ENCODE measurements around the gene HGFAC. TPM values are rescaled to one million over a fixed set of nuclear protein-coding genes. Genes with fewer than 3 reads are reported as not detected.

The HGFAC gene
- total RNA-seq, 1 donor from 2014 or later = not detected

DNA sequence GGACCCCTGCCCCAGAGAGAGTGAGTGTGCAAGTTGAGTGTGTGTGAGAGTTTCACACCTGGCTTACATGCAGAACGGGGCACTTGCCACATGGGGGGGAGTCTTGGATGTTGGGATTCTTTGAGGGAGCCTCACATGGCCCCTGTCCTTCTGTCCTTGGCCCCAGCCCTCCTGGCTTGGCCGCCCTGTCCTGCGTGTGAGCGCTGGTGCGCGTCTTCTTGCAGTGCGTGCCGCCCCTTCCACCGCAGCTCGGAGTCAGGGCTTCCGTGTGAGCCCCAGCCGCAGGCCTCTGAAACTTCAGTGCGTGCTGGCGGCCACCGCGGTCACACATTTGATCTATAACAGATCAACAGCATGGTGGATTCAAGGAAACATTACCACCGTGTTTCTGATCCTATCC is 30.1 kb upstream of the HGFAC start:
- TF ChIP-seq, protein P1, sequence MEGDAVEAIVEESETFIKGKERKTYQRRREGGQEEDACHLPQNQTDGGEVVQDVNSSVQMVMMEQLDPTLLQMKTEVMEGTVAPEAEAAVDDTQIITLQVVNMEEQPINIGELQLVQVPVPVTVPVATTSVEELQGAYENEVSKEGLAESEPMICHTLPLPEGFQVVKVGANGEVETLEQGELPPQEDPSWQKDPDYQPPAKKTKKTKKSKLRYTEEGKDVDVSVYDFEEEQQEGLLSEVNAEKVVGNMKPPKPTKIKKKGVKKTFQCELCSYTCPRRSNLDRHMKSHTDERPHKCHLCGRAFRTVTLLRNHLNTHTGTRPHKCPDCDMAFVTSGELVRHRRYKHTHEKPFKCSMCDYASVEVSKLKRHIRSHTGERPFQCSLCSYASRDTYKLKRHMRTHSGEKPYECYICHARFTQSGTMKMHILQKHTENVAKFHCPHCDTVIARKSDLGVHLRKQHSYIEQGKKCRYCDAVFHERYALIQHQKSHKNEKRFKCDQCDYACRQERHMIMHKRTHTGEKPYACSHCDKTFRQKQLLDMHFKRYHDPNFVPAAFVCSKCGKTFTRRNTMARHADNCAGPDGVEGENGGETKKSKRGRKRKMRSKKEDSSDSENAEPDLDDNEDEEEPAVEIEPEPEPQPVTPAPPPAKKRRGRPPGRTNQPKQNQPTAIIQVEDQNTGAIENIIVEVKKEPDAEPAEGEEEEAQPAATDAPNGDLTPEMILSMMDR (conservative IDR thresholded peaks at IDR 0.05; ENCODE audit: low read depth, low read length) = no peak
- H3K4me3 ChIP-seq (ENCODE audit: low read depth, low read length) = no peak overlapping the region
- no peak for DNase-seq (ENCODE audit: low read depth)

DNA sequence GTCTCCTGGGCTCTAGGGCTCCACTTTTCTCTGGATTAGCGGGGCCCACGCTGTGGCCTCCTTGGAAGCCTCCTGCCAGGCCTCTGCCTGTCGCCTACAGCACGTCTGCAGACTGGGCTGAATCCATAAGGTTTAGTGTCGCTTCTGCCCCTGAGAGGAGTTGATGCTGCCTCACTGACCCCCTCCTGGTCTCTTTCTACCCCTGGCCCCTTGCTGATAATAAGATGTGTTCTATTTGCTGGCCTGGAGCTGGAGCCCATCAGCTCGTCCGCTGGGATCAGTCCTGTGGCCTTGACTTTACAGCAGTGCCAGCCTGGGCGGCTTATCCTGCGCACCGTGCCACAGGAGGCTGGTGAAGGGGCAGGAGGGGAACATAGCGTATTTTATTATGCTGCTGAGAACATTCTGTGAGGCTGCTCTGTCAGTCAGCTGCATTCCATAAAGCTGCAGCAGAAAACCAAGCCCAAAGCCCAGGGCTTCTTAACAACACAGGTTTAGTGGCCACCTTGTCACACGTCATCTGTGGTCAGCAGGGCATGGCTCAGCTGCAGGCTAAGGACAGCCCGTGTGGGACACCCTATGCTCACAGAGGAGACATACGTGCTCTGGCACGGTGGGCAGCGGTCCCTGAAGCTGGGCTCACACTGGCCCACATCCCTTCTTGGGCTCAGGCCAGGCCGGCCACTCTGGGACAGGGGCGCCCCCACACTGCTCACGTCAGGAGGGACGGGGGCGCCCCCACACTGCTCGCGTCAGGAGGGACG is 29.3 kb upstream of the HGFAC start:
- no peak overlapping the region for H3K4me3 ChIP-seq (ENCODE audit: low read depth, low read length)
- no peak for DNase-seq (ENCODE audit: low read depth)
- TF ChIP-seq, protein P1 (conservative IDR thresholded peaks at IDR 0.05; ENCODE audit: low read depth, low read length) = no peak

DNA sequence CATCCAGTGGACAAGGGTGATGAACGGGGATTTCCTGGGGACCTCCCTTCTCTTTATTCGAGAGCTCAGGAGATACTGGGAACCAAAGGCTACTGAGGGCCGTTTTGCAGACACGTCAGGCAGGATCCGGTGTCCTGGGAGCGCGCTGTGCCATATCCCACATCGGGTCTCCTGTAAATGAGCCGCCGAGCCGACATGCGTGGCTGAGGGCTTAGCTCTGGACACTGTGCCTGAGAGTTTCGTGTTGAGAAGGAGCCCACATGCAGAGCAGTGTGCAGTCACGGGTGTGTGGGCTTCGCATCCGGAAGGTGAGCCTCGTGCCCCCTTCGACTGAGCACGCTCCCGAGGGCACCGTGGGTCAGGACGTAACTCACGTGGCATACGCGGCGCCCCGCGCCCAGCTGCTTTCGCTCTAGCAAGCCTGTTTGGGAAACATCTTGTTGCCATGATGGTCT is 28.5 kb upstream of the HGFAC start:
- TF ChIP-seq, protein P1 (conservative IDR thresholded peaks at IDR 0.05; ENCODE audit: low read depth, low read length) = no peak
- no peak overlapping the region for H3K4me3 ChIP-seq (ENCODE audit: low read depth, low read length)
- DNase-seq (ENCODE audit: low read depth) = no peak

DNA sequence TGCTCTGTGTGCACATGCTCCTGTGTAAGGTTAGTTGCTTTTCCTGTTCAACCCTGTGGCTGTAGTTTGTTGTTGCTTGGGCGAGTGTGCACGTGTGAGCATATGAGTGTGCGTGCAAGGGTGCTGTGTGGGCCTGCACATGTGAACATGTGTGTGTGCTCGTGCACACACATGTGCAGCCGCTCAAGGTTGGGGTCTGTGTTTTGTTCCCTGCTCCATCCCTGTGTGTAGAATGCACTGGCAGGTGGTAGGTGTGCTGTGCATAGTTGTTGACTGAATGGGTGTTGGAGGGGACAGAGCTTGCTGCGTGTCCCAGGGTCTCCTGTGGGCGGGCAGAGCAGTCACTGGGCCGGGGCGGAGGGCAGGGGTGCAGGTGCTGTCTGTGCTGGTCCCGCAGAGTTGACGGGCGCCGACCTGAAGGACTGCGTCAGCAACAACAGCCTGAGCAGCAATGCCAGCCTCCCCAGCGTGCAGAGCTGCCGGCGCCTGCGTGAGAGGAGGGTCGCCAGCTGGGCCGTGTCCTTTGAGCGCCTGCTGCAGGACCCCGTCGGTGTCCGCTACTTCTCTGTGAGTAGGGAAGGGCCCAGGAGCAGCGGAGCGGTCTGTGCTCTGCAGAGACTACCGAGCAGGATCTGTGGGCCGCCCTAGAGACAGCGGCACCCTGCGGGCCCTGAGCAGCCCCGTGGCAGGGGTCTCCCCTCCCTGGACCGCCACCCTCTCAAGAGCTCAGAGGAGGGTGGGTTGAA is 27.9 kb upstream of the HGFAC start:
- no peak overlapping the region for H3K4me3 ChIP-seq (ENCODE audit: low read depth, low read length)
- no peak for DNase-seq (ENCODE audit: low read depth)
- TF ChIP-seq, protein P1 (conservative IDR thresholded peaks at IDR 0.05; ENCODE audit: low read depth, low read length) = no peak

DNA sequence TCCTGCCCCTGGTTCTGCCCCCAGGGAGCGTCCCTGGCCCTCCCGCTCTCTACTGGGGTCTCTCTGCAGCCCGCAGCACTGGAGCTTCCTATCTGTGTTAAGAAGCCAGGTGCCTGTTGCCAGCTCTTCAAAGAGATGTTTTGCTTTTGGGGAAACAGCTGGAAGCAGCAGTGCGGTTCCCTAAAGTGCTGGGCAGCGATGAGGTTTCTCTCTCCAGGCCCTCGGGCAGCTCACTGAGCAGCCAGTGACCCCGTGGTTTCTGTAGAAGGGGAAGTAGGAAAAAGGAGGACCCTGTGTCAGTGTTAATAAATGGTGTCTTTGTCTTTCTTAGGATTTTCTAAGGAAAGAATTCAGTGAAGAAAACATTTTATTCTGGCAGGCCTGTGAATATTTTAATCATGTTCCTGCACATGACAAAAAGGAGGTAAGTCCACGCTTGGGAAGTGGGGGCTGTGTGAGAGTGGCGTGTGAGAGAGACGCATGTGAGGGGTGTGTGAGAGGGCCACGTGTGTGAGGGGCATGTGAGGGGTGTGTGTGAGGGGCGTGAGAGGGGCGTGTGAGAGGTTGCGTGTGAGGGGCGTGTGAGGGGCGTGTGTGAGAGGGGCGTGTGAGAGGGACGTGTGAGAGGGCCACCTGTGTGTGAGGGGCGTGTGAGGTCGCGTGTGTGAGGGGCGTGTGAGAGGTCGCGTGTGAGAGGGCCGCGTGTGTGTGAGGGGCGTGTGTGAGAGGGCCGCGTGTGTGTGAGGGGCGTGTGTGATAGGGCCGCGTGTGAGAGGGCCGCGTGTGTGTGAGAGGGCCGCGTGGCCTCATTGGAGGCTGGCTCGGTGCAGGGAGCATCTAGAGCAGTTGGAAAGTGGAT is 27.1 kb upstream of the HGFAC start:
- no peak overlapping the region for H3K4me3 ChIP-seq (ENCODE audit: low read depth, low read length)
- no peak for DNase-seq (ENCODE audit: low read depth)
- TF ChIP-seq, protein P1 (conservative IDR thresholded peaks at IDR 0.05; ENCODE audit: low read depth, low read length) = no peak

DNA sequence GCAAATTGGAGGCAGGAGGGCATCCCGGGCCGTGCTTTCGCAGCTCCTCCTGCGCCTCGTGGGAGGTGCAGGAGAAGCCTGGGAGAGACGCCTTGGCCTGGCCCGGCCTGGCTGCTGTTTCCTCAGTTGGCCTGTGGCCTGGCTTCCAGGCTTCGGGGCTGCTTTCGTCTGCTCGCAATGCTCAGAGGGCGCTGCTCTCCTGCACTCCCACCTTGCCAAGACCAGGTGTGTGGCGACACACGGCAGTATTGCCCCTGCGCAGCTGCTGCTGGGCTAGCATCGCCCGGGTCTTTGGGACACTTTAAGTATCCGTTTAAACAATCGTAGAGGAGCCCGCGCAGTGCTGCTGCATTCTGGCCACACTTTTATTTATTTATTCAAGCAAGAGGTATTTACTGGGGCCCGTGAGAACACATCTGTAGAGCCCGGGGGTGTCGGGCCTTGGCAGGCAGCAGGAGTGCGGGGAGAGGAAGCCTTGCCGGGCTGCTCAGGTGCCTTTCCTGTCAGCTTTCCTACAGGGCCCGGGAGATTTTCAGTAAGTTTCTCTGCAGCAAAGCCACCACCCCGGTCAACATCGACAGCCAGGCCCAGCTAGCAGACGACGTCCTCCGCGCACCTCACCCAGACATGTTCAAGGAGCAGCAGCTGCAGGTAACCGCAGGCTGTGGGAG is 26.2 kb upstream of the HGFAC start:
- no peak overlapping the region for H3K4me3 ChIP-seq (ENCODE audit: low read depth, low read length)
- no peak for DNase-seq (ENCODE audit: low read depth)
- TF ChIP-seq, protein P1 (conservative IDR thresholded peaks at IDR 0.05; ENCODE audit: low read depth, low read length) = no peak

All from epithelial cell of proximal tubule (primary cell).